Stimulated activated CD4-positive, alpha-beta T cell treated with anti-CD3 and anti-CD28 coated beads, Interleukin-4, amount 100 ng/mL, for 24 hours (primary cell): ENCODE data around the gene CD86.

ENCODE experiments used
- DNase-seq: peaks from one replicate; pipeline ENCODE4 v3.0.0-alpha.2; 2020

CD86 gene

DNA sequence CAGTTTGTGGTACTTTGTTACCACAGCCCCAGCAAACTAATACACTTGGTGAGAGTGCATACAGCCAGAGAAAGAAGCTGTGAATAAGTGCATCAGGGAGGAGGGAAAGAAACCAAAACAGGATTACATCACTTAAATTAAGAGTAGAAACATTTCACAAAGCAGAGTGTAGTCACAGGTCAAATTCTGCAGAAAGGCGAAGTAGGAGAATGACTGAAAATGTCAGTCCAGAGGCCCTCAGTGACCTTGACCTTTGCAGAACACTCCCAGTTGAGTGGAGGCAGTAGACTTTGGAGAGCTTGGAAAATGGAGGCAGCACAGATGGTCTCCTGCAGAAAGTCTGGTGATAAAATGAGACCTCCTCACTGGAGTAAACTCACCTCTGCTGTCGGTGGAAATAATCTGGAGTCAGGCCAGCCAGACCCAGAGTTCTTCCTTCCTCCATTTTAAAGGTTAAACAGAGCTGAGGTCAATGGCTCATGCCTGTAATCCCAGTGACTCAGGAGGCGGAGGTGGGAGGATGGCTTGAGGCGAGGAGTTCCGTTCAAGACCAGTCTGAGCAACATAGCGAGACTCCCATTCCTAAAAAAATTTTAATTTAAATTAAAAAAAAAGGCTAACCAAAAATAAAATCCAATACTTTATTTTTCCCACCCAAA, 5.0 kb downstream of the CD86 start:
- no peak for DNase-seq

DNA sequence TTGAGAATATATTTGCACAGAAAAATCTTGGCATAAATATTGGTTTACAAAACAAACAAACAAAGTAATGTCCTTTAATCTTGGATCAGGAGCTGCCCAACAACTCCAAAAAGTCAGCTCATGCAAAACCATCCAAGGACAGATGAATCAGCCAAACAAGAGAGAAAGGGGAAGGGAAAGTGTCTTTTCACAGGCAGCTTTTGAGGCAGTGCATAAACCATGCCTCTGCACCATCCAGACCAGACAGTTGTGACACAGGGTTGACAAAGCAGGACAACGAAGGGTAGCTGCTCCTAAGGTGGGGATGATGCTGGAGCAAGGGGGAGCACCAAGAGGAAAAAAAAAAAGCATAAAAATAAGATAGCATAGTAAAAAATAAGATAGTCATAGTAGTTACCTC, 8.7 kb downstream of the CD86 start:
- DNase-seq, result no peak

DNA sequence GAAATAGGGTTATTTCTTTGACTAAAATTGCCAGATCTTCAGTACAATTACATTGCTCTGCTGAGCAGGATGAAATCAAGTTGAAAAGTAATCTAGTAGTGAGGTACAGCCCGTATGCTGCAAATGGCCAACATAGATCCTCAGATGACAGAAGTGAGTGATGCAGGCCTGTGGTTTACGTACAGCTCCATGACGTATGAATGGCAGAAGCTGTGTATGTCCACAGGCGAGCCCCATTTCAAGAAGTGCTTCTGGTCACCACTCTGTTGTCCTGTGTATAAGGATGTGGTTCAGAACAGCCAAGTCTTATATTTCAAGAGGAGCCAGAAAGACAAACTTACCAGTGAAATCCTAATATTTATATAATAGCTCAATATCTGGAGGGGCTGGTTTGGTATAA, 9.2 kb downstream of the CD86 start:
- no peak for DNase-seq

DNA sequence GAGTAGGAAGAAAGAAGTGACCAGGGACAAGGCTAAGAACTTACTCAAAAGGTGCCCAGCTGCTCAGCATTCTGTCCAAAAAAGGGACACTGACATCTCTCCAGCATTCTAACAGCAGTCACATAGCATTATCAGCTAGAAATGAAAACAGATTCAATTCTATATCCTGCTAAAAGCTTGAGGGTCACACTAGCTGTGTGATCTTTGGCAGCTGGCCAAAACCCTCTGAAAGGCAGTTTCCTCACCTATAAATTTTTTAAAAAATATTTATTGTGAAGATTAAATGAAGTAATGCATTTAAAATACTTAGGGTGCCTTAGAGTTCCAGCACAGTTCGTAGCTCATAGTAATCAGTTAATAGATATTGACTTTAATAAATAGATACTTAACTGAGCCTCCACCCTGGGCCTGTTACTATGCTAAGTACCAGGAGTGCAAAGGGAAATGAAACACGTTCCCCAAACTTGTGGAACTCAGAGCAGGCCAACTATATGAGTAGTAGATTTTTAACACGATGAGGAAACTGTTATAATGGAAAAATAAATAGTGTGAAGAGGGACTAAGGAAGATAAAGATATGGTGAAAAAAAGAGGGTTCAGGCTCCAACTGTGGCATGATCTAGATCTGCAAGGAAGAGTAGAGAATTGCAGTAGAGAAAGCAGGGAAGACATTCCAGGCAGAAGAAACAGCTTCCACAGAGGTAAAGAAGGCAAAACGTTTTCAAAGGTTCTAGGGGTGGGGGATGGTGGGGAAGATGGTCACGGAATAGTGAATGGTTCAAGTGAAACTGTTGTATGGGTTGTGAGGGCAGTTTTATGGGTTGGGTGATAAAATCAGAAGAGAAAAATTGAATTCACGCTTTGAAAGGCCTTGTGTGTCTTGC, 11.4 kb downstream of the CD86 start:
- DNase-seq, result no peak

DNA sequence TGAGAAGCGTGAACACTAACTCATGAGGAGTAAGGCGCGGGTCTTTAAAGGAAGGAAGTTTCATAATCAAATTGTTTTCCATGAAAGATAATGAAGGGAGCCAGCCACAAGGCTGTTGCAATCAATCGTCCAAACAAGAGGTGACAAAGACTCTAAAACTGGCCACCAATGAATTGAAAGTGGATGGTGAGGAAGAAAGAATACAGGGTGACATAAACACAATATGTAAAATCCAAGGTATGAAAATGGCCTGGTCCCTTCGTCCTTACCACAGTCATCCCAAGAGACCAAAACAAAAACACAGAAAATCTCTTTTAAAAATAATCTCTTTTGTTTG, 12.0 kb downstream of the CD86 start:
- DNase-seq, result no peak

DNA sequence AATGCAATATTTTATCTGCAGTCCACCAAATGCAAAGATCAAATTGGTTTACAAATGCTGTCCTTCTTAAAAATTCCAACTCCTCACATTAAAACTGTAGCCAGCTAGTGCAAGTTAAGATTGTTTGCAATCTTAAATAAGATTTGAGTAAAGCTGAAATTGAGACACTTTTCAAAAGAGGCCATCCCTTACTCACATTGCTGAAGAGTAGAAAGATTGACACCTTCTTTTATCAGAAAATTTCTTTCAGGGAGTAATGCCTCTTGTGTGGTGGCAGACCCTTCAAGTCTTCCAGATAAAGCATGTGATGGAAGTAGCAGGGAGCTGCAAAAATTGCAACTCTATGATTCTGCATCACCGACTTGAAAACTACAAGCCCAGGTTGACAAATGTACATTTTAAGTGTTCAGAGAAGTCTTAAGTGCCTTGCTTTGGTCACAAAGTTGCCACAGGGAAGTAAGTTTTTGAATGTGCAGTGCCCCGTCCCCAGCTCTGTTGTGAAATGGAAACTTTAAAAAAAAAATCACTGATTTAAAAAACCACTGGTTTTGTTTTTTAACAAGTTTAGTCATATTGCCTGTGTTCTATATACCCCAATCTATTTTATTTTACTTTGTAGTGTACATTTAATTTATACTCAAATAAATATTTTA, 12.6 kb downstream of the CD86 start:
- no peak for DNase-seq

DNA sequence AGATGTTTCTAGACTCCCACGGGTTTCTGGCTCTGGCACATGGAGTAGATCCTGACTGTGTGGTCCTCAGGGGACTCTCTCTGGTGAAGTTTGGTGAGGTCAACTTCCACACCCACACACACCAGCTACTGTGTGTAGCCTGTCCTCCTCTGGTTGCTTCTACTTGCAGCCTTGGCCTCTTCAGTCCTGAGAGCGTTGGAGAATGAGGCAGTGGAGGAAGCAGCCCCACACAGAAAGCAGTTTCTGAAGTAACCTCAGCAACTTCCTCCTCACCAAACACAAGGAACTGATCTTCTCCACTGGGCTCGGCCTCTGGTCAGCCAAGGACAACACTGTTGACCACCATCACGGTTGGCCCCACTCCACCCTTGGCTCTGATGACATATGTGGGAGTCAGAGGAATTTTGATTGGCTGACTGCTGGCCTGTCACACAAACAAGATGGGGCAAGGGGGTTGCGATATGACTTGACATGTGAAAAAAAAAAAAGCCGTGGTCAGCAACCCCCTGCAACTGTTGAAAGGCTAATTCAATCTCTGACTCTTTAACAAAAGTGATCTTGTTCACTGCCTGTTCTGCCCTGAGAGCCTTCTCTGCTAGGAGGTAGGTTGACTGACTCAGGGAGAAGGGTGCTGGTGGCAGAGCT, 19.6 kb downstream of the CD86 start:
- DNase-seq, result no peak

DNA sequence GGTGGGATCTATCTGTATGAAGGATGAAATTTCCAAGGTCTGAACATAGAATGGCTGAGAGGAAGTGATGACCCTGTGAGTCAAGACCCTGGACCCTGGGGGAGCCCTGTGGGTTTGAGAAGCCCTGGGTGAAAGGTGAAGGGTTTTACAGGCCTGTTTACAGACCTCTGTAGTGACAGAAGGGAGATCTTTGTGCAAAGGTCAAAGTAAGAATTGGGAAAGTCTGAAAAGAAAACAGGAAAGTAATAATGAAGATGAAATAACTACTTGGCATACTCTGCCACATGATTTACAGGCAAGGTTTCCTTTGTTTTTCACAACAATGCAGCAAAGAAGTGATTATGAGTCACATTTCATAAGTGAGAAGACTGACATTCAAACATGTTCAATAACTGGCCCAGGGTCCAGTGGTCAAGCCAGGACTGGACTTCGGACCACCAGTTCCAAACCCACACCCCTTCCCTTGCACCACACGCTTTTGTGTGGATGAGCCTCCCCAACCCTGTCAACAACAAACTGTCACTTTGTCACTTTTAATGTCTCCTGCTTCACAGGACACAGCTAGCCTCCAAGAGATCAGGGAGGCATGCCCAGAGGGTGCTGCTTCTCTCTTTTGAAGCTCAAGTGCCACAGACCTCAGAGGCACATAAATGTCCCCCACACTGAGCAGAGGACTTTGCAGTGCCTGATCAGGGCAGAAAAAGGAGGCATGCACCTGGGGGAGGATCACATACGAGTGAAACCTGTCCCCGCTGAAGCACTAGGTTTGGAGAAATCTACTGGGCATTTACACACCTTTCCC, 21.5 kb downstream of the CD86 start:
- DNase-seq, result no peak

DNA sequence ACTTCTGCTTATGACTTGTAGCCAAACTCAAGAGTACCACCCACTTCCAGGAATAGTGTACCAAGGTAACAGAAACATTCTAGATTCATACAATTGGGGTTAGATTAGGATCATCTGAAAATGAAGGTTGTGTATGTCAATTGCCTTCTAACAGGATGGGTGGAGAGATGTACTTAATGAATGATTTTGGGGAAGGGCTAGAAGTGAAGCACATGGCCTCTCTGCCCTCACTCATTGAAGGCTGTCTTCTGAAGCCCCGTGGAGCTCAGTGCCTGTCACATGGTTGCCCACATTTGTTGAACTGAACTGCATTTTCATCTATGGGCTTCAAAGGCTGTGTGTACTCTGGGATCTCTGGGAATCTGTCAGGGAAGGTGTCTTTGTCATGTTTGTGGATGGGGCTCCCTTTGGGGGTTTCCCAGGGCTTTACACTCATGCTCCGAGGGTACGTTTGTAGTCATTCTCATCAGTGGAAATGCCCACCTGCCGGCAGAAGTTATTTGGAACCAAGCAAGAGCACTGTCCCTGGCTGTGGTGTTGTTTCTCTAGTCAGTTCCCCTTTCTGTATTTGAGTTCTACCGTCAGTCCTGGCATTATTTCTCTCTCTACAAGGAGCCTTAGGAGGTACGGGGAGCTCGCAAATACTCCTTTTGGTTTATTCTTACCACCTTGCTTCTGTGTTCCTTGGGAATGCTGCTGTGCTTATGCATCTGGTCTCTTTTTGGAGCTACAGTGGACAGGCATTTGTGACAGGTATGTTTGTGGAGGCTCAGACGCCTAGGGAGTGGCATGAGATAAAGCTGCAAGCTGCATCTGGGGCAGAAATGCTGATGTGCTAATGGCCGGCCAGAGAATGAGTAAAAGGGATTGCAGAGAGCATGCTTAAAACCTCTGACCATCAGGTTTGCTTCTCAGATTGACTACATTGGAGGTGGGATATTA, 22.4 kb downstream of the CD86 start:
- DNase-seq, result no peak

DNA sequence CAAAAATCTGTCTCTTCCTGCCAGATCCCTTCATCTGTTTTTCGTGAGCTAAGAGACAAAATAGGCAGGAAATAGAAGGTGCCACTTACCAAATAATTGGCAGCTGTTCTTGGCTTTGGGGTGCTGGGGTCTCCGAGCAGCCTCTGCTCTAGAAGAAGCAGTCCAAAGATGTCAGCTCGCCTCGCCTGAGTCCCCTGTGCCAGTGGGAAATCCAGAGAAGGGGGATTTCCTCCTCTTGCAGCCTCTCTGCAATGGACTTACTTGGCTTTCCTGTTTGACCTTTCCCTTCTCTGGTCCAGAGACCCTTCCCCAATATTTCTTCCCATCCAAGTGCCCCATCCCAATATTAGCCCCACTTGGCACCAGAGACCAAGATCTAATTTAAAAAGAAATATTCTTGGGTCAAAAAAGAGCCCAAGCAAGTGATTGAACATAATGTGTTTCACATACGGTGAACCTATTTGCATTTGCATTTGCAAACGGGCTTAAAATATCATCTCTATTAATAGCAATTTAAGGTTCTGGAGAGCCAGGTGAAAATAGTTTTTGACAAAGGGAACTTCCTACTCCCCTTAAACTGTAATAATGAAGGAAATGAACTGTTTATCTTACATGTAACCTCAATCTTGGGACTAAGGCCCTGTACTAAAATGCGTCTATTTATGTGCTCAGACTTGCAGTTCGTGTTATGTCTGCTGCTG, 23.2 kb downstream of the CD86 start:
- DNase-seq, result no peak

DNA sequence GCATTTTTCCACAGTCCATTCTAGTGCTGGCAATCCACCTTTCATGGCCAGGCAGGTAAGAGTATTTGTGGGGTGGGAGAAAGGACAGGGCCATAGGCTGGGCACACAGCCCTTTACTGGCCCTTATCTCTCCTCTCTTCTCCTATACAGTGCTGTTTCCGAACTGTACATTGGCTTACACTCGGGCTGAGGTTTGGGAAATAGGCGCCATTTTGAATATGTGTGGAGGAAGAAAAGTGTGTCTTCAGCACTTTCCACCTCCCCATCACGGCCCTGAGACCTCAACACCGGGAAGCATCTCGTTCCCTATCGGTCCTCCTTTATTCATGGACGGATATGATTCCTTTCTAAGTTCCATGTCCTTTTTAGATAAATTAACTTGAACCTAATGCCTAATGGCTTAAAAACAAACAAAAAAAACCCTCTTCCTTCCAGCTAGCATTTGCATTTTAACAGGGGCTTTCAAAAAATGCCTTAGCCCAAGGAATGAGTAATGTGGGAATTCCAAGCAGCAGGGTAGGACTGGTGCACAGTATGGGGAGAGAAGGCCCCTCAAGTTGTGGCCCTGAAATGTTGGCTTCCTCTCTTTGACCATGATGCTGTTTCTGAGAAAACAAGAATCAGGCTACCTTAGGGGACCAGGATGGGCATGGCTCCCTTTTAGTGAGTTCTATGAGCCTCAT, 24.5 kb downstream of the CD86 start:
- no peak for DNase-seq

DNA sequence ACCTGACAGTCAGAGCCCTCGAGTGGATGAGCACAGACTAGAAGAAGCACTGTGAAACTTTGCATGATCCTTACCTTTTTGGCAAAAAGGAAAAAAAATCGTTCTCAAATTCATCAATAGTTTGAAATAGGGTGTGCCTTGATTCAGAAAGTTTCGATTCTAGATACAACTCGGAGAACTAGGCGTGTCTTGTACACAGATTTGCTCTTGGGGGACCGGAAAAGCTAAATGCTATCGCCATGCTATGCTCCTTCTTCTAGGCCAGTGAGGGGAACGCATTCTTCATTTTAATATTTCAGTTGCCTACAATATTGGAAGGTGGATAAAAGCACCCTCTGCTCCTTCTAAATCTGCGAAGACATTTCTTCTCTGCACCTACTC, 25.0 kb downstream of the CD86 start:
- no peak for DNase-seq

DNA sequence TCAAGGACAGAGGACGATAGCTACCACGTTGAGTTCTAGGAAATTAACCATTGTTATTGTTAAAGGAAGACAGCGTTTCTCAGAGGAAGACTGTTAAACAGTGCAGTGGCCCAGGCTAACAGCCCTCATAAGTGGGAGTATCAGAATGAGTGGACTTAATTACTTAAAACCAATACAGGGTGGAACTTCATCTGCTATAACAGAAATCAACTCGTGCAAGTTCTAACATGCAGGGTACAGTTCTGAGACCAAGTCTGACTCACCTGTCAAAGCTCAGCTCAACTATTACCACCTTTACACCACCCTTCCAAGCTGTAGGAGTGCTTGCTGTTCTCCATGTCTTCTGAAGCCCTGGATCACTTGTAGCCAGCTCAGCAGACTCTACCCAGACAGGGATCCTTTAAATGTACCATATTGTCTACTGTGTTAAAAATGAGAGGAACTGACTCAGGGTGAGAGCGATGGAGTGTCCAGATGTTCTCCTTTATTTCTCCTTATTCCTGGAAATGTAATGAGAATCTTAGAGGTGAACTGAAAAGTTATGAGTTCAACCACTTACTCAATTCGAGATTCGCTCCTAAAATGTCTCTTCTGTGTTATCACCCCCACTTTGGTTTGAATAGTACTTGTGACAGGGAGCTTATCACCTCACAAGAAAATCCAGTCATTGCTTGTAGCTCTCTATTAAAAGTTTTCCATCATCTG, 26.5 kb downstream of the CD86 start:
- DNase-seq, result no peak

DNA sequence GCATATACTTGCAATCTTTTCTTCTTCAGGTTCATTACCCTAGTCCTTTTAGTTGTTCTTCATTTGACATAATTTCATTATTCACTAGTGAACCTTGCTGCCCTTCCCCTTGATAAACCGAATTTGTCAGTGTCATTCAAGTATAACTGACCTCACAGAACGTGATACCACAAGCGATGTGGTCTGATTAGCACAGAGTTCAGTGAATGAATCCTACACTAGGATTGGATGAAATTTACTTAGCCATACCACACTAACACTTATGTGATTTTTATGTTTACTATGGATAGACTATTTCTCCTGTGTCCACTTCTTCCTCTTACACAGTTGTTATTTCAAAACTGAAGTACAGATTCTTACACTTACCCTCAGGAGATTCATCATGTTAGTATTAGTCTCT, 27.2 kb downstream of the CD86 start:
- no peak for DNase-seq

DNA sequence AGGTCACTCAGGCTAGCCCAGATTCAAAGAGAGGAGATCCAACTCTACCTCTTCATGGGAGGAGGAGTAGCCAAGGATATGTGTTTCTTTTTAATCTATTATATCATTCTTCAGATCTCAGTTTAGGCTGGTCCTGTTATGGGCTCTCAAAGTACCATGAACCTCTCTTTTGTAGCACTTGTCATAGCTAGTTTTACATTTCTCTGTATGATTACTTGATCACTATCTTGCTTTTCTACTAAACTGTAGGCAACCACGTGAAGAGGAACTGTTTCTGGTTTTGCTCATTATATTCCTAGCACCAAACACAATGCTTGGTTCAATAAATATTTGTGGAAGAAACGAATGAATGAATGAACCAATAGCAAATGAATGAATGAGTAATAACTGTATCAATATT, 29.6 kb downstream of the CD86 start:
- DNase-seq, result no peak

DNA sequence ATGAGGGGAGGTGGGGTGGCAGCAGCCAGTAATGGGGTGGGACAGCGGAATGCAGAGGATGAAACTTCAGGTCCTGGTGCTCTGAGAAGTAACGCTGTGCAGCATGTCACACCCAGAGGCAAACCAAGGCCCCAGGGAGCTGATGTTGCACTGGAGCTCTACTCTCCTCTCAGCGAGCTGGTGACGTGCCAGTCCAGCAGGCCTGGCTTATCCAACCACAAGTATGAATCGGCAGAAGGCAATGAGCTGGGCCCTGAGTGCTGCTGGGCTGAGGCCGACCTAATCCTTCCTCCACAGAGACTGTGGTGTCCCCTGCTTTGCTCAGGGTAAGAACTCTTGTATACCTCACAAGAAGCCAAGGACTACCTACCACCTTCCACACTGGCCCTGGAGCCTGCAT, 30.5 kb downstream of the CD86 start:
- no peak for DNase-seq

DNA sequence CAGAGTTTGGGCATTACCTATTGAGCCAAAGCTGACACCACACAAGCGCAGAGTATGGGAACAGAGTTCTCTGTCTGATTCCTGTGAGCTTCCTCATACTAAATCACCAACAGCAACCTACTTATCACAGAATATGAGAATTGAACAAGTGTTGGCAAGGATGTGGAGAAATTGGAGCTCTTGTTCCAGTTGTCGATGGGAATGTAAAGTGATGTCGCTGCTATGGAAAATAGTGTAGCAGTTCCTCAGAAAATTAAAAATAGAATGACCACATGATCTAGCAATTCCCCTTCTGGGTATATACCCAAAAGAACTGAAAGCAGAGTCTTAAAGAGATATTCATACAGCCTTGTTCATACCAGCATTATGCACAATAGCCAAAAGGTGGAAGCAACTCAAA, 33.4 kb downstream of the CD86 start:
- DNase-seq, result no peak

DNA sequence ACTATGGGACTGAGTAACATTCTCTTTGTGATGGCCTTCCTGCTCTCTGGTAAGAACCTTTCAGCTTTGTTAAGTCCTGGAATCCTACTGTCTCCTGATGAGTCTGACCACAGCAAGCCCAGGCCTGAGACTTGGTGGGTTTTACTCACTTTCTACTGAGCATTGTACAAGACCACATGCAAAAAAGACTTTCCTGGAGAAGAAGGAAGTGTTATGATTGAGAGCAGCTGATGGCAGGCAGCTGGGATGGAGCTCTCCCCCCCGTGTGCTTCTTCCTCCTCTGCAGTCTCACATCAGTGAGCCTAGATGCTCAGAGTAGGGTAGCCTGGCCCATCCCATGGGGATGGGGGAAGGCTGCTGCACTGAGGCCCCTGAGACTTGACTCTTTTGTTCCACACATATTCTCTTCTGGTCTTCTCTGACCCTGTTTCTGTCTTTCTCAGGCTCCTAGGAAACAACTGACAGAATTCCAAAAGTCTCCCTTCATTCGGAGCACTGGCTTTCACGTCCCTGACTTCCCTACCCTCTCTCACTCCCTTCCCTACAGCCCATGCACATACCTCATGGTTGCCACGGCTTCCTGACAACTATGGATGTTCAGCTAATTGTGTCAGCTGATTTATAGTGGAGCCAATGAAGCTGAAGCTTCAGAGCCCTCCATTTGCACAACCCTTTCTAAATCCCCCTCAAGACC, 36.6 kb downstream of the CD86 start:
- DNase-seq, result no peak
